HG03103 (cell line): Measurements from ENCODE around the gene SH2B3.
"Not testable (repeated sequence)": the region's sequence is repeated elsewhere in the genome, so short reads cannot be mapped to it uniquely, and the experiment has no call there.

Experiments
- ATAC-seq: cut with Tn5 transposase; IDR thresholded peaks from one replicate; pipeline ENCODE4 v1.9.1; 2021; ENCODE audit warnings: low read depth; ENCODE audit not compliant: unreplicated experiment

Gene SH2B3

GRCh38 chr12:111384596-111384995 is 21.1 kb upstream of the SH2B3 start:
- no peak for ATAC-seq

DNA sequence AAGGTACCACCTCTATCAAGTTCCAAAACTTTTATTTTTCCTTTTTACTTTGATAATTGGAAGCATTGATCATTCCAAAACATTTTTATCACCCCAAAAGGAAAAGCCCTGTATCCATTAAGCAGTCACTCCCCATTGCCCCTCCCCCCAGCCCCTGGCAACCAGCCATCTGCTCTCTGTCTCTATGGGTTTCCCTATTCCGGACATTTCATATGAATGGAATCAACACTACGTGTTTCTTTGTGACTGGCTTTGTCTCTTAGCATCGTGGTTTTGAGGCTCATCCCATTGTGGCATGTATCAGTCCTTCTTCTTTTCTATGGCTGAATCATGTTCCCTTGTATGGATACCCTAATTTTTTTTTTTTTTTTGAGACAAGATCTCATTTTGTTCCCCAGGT is 18.8 kb upstream of the SH2B3 start:
- no peak for ATAC-seq

DNA sequence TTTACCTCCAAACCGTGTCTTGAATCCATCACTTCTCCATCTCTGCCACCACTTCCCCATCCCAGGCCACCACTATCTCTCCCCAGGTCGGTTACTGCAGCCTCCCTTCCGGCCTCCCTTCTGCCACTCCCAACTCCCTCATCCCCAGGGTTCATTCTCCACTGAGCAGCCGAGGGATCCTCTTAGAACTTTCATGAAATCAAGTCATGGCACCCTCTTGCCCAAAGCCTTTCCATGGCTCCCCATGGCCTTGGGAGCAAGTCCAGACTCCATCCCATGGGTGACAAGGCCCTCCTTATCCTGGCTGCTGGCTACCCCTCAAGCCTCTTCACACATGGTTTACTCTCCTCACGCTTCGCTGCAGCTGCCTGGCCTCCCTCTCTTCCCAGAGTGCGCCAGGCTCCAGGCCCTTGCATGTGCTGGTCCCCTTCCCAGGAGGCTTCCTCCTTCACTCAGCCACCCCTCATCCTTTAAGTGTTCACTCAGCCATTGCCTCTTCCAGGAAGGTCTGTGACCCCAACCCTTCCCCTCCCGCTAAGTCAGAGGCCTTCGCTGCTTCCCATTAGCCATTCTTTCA is 17.9 kb upstream of the SH2B3 start:
- no peak for ATAC-seq

GRCh38 chr12:111389635-111390034 is 16.1 kb upstream of the SH2B3 start:
- no peak for ATAC-seq

DNA sequence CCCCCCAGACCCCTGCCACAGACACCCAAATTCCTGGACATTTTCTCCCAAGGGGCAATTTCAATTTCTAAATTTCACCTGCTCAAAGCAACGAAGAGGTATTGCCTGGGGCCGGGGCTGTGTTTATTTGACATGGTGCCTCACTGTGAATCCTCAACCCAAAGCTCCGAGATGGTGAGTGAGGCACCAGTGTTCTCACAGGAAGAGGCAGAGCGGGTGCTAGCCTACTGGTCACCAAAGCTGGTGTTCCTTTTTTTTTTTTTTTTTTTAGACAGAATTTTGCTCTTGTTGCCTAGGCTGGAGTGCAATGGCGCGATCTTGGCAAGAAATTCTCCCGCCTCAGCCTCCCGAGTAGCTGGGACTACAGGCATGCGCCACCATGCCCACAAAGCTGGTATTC is 14.8 kb upstream of the SH2B3 start:
- no peak for ATAC-seq

DNA sequence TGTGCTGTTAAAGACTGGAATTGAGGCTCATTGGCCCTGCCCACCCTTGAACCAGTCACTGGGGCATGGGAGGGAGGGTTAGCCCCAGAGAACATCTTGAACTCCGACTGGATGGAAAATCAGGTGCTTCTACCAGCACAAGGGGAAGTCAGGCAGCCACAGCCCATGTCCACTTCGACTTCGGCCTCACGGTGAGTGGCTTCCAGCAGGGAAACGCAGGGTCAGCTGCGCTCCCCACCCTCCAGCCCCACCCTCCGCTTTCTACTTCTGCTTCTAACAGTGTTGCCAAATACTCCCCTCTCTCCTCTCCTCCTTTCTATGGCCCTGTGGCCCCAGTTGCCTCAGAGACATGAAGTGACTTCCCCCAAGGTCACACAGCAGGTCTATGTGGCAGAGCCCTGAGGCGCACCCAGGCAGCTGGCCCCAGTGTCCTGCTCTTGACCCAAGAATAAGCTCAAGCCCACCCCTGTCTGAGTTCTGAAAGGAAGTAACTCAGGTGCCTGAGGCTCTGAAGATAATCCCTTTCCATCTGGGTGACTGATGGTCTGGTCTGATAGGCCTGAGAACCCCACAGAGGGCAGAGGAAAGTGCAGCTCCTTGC is 11.9 kb upstream of the SH2B3 start:
- ATAC-seq, result no peak

DNA sequence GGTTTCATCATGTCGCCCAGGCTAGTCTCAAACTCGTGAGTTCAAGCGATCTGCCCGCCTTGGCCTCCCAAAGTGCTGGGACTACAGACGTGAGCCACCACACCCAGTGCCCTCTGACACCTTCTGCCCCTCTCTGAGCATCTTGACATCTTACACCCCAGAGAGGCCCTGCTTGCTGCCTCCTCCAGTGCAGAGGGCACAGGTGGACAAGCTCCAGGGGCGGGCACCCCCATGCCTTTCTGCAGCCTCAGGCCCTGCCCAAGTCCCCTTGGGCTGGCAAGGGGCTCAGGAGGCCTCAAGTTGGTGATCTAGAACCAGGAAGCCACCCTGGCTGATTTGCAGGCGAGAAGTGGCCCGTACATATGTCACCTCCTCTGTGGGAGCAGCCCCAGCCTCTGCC is 11.2 kb upstream of the SH2B3 start:
- ATAC-seq, result no peak

DNA sequence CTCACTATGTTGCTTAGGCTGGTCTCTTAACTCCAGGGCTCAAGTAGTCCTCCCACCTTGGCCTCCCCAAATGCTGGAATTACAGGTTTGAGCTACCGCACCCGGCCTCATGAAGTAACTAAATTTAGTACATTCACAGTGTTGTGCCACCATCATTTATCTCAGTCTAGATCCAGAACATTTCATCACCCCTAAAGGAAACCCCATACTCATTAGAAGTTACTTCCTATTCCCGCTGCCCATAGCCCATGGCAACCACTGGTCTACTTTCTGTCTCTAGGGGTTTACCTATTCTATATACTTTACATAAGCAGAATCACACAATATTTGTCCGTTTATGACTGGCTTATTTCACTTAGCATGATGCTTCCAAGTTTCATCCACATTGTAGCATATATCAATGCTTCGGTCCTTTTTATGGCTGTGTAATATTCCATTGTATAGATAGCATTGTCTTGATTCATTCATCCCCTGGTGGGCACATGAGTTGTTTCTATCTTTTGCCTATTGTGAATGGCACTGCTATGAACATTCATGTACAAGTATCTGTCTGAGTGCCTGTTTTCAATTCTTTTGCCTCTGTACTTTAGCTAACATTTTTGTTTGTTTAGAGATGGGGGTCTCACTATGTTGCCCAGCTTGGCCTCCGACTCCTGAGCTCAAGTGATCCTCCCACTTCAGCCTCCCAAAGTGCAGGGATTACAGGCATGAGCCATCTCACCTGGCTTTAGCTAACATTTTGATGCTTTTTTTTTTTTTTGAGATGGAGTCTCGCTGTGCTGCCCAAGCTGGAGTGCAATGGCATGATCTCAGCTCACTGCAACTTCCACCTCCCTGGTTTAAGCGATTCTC is 10.2 kb upstream of the SH2B3 start:
- ATAC-seq, result no peak

GRCh38 chr12:111396271-111396670 is 9.5 kb upstream of the SH2B3 start:
- ATAC-seq, result not testable (repeated sequence)

DNA sequence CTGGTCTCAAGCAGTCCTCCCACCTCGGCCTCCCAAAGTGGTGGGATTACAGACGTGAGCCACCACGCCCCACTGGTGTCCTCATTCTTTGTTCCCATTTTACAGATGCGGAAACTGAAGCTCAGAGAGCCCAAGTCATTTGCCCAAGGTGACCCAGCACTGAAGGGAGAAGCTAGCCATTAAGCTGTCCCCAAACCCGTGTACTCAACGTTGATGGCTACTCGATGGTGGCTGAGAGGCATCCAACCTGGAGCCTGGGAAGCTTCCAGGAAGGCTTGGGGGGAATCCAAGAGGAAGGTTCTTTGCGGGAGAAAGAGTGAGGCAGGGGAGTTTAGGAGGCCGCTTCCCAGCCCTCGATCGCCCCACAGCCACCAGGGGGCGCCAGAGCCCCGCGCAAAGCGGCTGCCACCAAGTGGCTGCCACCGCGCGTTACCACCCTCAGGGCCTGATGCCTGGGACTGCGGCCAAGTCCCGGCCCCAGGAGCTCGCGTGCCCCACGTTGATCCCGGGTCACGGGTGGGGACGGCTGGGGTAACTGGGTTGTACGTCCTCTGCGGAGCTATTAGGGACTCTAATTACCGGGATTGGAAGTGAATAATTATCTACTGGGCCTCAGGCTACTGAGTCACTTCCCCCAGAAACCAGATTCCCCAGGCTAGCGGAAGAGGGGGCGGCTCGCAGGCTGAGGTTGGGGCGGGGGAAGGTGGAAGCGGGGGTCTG is 8.8 kb upstream of the SH2B3 start:
- ATAC-seq, result no peak

DNA sequence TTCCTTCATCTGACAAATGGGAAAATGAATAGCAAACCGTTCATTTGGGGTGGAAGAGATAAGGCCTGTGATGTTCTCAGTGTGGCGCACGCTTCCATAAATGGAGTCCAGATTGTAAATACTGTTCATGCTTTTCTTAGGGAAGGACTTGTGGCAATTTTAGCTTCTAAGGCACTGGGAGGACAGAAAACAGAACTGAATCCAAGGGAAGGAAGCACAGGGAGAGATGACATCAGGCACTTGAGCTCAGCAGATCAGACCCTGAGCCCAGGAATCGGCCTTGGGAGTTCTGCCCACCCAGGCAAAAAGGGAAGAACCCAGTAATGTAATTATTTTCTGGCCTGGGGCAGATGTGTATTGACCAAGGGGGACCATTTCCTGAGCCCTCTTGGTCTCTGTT is 7.2 kb upstream of the SH2B3 start:
- no peak for ATAC-seq

DNA sequence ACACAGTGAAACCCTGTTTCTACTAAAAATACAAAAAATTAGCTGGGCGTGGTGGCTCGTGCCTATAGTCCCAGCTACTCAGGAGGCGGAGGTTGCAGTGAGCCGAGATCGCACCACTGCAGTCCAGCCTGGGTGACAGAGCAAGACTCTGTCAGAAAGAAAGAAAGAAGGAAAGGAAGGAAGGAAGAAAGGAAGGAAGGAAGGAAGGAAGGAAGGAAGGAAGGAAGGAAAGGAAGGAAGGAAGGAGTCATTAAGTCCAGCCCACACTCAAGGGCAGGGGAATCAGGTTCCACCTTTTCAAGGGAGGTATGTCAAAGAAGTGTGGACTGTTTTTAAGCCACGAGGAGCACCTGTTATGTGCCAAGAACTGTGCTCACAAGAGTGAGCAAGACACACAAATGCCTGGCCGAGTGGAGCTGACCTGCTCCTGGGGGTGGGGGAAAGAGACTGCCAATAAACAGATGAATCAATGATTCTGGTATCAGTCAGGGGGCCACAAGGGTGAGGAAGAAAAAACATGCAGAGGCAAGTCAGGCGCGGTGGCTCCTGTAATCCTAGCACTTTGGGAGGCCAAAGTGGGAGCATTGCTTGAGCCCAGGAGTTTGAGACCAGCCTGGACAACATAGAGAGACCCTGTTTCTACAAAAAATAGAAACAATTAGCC is 5.8 kb upstream of the SH2B3 start:
- ATAC-seq, result not testable (repeated sequence)

DNA sequence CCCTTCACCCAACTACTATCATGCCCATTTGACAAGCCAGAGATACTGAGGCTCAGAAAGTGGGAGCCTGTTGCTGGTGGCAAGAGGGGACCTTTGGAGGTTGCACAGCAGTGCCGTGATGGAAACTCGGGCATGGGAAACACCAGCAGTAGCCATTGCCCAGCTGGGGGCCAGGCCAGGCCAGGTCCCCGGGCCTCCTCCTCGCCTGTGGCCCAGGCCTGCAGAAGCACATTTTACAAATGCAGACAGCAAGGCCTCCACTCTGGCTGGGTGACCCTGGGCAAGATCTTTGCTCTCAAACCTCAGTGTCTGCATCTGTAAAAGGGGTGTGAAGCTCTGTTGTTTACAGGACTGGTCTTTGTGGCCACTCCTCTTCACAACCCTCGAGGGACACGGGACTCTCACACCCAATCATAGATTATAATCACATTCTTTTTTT is 4.5 kb upstream of the SH2B3 start:
- no peak for ATAC-seq

DNA sequence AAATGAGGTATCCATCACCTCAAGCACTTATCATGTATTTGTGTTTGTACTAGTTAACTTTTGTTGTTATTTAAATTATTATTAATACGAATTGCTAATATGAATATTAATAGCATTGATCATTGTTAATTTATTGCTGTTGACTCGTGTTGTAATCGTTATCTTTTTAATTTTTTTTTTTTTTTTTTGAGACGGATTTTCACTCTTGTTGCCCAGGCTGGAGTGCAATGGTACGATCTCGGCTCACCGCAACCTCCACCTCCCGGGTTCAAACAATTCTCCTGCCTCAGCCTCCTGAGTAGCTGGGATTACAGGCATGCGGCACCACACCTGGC is 3.3 kb upstream of the SH2B3 start:
- not testable (repeated sequence) for ATAC-seq

DNA sequence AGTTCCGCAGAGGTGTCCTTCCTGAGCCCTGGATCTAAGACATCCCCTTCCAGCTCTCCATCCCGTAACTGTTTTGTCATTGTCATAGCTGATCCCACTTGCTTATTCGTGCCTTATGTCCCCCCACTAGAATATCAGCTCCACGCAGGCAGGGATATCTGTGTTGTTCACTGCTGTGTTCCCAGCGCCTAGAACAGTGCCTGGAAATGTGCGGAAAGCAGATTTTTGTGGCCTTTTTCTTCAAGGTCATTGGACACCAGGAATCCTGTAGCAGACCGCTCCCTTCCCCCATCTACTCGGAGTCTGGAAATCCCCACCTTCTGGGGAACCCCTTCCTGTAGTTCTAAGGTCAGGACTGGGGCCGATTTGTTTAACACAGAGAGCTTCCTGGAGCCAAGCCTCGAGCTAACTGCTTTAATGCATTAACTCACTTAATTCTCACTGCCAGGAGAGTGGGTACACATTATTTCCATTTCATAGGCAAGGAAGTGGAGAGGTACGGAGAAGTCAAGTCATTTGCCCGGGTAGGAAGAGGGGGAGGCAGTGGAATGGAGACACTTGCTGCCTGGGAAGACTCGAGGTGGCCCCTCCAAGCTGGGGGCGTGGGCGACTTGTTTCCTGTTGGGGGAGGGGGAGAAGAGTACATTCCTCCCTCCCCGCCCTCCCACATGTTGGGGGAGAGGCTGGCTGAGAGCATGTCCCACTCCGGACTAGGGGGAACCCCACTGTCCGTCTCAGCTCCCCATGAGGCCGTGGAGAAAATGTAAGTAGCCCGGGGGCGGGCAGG is 1.2 kb upstream of the SH2B3 start:
- no peak for ATAC-seq

- ATAC-seq, result peak; percentile 49
Measured at GRCh38 chr12:111405149-111405858, 419 bp upstream of the SH2B3 start.

GRCh38 chr12:111406474-111407376 is 1.0 kb downstream of the SH2B3 start:
- no peak for ATAC-seq

- ATAC-seq, result no peak
Measured at GRCh38 chr12:111407377-111408115, 1.8 kb downstream of the SH2B3 start.
